Stimulated activated CD8-positive, alpha-beta memory T cell treated with anti-CD3 and anti-CD28 coated beads, Interleukin-4, amount 100 ng/mL, for 1 hour (primary cell): ENCODE results near the gene PP2D1.
"Not testable (repeated sequence)": the region's sequence is repeated elsewhere in the genome, so short reads cannot be mapped to it uniquely, and the experiment has no call there.

Experiments
- DNase-seq, 2 donors: peaks; one replicate each; pipeline ENCODE4 v3.0.0-alpha.2; 2020; ENCODE audit warnings: low read depth in 2 of 2, low spot score in 1 of 2

PP2D1 gene, protein sequence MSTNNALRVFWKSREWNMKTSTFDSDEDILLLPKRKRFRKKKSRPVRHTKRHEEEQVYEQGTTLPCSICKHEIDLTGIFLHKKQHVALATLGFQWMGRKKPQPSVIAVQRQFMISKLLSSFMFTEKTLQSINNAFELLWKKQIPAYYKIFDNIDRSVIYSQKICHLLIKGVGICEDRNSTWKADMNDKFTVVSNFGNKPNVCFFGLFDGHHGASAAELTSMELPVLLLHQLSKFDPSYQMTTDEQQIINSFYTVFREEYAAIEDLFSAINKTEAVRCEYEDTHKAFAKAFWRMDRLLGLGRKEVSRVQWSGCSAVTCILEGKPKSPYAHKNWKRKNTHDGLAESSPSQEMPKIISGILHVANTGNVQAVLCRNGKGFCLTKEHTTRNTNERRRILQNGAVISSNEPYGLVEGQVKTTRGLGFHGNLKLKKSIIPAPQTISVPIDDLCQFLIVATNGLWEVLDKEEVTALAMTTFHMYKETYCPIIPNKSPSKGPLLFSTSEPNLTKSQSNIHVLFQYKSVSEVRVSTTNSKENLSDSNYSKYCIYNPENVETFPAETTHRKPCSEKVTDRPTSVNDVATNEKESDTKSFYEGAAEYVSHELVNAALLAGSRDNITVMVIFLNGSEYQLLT

GRCh38 chr3:20012164-20012563, at the start of gene PP2D1:
TSS of gene PP2D1 (minus strand) at chr3:20012264. CDS start at chr3:20012072, 192 bp downstream.
- DNase-seq, result no peak

DNA sequence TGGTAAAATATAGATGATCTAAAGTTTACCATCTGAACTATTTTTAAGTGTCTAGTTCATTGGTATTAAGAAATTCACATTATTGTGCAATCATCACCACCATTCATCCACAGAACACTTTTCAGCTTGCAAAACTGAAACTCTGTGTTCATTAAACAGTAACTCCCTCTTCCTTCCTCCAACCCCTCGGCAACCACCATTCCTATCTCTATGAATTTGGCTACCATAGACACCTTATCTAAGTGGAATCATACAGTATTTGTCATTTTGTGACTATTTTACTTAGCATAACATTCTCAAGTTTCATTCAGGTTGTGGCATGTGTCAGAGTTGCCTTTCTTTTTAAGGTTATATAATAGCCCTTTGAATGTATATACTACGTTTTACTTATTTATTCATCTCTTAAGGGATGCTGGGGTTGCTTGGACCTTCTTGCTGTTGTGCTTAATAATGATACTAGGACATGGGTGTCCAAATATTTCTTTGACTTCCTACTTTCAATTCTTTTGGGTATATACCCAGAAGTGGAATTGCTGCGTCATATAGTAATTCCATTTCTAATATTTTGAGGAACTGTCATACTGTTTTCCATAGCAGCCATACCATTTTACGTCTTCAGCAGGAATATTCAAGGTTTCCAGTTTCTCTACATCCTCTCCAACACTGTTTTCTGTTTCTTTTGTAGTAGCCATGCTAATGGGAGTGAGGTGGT, 49.1 kb upstream of the PP2D1 start:
- no peak for DNase-seq

GRCh38 chr3:20059929-20060328, 47.9 kb upstream of the PP2D1 start:
- no peak for DNase-seq

- DNase-seq, result no peak
These were observed 45.6 kb upstream of the PP2D1 start for GRCh38 chr3:20057612-20058180.

DNA sequence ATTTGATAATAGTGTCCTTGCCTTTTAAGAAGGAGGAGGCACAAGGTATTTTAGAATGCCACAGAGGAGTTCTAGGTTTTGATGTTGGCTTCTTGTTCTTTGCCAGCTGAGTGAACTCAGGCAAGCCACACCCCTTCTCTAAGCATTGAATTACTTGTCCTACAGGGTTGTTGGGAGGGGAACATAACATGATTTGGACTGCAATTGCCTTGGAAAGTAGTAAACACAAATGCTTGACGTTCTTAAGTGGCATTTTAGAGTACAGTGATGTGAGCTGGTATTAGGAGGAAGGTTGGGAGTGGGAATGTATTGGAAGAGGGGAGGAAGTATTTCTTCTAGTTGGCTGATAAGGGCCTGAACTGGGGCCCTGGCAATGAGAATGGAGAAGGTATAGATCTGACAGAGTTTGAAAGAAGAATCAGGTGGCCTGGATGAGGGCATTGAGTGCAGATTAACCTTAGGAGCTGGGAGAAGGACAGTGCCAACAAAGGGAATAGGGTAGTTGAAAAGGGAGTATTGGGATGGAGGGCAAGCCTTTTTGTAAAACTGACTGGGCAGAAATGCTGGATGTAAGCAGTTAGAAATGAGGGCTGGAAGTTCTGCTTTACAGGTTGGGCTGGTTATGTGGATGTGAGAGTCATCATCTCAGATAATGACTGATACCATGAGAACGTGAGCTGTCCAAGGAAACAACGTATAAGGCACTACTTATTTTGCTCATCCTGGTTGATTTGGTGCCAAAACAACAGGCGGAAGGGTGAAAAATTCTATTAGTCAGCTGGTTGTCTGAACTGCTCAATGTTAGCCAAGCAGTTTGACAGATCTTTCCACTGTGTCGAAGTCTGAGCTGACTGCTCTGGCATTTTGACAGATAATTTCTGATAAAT, 44.9 kb upstream of the PP2D1 start:
- no peak for DNase-seq

DNA sequence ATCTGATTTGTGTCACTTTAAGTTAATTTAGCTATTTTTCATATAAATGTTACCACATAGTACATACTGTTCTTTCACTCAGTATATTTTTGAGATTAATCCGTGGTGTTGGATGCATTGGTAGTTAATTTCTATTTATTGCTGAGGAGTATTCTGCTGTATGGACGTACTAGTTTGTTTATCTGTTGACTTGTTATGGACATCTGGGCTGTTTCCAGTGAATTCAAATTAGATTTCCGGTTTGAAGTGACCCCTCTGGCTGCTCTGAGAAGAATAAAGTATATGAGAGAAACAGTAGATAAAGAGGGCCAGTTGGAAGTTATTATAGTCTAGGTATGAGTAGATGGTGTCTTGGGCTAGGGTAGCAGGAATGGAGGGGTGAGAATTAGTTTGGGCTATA, 43.8 kb upstream of the PP2D1 start:
- DNase-seq, result no peak

DNA sequence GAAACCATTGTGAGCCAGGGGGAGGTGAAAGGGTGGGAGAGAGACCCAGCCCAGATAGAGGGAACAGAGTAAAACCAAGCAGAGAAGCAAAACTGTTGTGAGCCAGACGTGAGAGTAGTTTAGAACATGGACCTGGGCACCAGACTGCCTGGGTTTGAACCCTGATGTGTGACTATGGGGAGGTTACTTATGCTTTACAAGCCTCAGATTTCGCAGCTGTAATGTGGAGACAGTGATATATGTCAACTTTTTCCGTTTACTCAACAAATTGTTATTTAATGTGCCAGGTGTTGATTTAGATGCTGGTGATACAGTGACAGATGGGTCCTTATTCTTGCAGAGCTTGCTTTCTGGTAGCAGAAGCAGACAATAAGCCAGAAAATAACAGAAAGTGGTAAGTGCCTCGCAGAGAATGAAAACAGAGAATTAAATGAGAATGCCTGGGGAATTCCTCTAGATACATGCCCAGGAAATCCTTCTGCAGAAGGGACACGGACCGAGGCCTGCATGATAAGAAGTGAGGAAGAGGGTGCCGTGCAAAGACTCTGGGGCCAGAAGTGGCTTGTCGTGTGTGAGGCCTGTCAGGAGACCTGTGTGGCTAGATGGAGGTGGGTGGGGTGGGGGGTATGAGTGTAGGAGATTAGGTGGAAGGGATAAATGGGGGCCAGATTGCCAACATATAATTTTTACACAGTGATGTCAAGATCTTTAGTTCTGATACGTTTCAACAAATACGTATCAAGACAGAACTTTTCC, 43.1 kb upstream of the PP2D1 start:
- DNase-seq, result no peak

DNA sequence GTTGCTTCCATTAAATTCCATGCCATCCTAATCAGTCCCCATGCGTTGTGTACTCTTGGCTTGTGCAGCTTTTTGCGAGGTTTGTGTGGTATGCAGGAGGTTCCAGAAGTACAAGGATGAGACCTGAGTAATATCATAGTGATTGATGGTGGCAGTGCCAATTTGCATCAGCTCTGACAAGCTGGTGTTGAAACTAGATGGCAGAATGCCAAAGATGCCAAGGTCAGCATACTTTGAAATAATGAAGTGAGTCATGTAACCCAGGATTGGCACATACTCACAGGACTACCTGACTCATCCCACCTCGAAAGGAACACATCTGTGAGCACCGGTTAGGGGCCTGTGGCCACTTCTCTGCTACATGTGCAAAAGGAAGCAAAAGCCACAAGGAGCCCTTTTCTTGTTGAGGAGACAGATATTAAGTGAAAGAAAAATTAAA, 42.5 kb upstream of the PP2D1 start:
- peak in 1 of 2 donors; percentile 39 for DNase-seq

GRCh38 chr3:20052851-20053250, 40.8 kb upstream of the PP2D1 start:
- no peak for DNase-seq

DNA sequence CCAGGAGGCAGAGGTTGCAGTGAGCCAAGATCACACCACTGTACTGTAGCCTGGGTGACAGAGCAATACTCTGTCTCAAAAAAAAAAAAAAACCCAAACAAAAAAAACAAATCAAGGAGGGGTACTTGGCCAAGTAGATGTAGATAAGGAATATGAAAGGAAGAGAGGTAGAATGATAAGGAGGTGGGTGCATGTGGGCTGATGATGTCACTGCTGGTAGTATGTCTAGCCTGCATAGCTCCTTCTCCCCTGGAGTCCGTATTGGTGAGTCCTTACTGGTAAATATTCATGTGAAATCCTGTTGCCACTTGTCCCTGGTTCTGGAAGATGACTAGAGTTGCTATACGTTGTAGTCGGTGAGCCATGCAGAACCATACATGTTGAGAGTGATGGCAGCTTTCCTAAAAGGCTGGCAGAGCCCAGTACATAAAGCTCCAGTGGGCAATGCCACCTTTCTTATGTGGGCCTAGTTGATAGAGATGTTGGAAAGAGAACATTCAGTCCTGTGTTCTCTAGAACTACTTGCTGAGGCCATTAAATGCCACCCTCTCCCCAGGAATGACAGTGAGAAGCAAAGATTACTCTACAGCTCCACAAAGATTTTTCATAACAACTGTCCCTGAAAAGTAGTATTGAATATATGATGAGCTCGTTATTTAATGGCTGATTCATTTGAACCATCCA, 39.2 kb upstream of the PP2D1 start:
- no peak for DNase-seq

DNA sequence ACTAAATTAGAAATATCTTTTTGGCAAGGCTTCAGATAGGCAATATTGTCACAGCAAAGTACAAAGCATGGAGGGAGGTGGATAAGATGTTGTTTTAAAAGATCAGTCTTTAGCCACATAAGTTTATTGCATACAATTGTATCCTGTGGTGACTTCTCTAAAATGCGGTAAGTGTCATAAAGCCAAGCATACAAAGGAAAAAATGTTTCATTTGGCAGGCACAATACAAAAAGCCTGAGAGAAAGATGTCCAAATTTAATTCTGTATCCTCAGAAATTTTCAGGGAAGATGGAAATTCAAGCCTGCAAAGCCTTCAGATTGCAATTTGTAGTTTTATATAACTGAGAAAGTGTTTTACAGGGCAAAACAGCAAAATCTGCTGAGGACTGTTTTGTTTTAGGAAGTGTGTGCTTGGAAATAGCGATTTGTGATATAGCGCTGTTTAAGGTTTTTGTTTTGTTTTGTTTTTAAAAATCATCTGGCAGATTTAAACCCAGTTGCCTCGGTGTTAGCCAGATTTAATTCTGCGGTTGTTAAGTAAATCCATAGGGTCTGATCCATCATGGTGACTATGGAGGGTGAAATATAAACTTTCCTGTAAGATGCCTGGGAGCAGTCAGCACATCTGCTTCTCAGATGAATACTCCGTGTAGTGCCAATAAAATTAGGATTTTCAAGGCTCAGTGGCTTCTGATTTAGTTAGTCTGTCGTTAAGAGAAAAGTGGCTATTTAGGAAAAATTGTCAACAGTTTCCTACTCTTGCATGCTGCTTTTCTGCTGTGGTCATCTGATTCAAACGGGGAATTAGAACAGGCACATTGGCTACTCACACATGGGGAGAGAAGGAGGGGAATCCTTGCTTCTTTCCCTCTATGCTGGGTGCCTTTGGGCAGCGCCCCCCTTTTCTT, 36.2 kb upstream of the PP2D1 start:
- DNase-seq, result no peak

GRCh38 chr3:20047341-20047779, 35.3 kb upstream of the PP2D1 start:
- no peak for DNase-seq

DNA sequence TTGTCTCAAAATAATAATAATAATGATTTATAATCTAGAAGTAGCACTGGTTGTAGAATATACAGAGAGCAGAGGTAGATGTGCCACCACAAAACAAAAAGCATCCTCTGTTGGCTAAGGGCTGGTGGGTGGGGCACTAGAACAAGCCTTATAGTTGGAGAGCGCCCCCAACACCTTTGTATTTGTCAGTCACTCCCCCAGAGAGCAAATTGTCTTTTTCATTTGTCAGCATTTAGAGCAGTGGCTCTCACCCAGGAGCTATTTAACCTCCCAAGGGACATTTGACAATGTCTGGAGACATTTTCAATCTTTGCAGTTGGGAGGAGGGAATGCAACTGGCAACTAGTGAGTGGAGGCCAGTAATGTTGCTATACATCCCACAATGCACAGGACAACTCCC, 34.5 kb upstream of the PP2D1 start:
- no peak for DNase-seq

DNA sequence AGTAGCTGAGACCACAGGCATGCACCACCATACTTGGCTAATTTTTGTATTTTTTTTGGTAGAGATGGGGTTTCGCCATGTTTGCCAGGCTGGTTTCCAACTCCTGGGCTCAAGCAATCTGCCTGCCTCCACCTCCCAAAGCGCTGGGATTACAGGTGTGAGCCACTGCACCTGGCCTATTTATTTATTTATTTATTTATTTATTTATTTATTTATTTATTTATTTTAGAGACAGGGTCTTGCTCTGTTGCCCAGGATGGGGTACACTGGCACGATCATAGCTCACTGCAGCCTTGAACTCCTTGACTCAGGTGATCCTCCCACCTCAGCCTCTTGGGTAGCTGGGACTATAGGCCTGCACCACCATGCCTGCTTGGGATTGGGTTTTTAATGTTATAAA, 33.1 kb upstream of the PP2D1 start:
- DNase-seq, result not testable (repeated sequence)

DNA sequence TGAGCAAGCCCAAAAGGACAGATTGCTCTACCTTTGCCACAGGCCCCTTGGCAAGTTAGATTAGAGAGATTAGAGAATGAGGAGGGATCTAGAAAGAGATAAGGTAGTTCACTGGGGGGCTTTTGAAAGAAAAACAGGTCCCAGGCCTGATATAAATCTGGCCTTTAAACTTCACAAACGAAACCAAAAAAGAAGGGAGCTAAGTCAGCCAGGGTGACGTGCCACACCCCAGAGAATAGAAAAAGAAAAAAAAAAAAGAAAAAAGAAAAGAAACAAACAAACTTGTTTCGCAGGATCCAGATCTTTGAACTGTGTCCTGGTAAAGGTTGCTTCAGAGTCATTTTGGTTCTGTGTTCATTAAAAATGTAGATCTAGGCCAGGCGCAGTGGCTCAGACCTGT, 31.8 kb upstream of the PP2D1 start:
- no peak for DNase-seq

DNA sequence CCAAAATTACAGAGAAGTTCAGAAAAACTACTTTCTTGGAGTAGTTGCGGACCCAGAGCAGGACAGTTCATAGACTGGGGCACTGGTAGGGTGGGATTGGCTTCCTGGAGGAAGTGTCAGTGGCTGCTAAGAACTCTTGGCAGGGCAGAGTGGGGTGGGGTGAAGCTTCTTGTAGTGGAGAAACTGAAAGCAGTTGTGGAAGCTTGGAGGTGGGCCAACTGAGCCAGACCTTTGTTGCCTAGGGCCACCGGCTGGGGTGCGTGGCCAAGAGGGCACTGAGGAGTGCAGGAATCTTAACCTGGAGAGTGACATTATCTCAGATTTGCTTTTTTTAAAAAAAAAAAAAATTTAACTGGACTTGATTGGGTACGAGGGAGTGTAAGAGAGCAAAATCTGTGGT, 31.3 kb upstream of the PP2D1 start:
- no peak for DNase-seq

GRCh38 chr3:20042331-20042730, 30.3 kb upstream of the PP2D1 start:
- no peak for DNase-seq

- DNase-seq, result peak in 1 of 2 donors; percentile 55
These were observed 29.2 kb upstream of the PP2D1 start for GRCh38 chr3:20041197-20041780.
